ENCODE results near the gene PPIB.
A peak's percentile ranks its signal among the peaks of the same experiment; 100 is the strongest.

The PPIB gene

DNA sequence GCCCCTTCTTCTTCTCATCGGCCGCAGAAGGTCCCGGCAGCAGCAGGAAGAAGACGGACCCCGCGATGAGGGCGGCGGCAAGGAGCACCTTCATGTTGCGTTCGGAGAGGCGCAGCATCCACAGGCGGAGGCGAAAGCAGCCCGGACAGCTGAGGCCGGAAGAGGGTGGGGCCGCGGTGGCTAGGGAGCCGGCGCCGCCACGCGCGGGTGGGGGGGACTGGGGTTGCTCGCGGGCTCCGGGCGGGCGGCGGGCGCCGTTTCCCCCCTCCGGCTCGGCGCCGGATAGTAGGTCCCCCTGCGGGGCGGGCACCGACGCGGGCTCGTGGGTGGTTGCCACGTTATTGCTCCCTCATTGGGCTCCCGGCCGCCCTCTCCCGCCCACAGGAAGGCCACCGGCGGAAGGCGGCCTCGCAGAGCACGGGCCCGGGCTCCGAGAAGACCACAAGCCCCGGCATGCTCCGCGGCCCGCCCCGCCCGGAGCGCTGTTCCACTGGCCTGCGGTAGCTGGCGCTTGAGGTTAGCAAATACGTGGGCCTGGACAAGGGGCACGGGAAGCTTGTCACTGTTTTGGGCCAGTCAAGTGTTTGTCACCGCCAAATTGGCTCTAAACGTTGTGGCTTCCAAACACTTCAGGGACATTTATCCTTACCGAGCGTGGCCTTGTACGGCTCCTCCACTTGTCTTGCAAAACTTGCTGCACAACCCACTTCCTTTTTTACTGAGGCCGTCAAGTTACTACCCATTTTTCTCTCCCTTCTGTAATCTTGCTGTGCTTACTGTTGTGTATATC is at the start of gene PPIB:
Gene PPIB, minus strand, starts transcription at position 154 of the 790 bp plus-strand sequence. Its CDS starts 36 bp downstream, at position 118.
- DNase-seq = peak; percentile 98

GRCh38 chr15:64211696-64212095 is 48.9 kb upstream of the PPIB start:
- DNase-seq = no peak

GRCh38 chr15:64210371-64210770 is 47.5 kb upstream of the PPIB start:
- no peak for DNase-seq

DNA sequence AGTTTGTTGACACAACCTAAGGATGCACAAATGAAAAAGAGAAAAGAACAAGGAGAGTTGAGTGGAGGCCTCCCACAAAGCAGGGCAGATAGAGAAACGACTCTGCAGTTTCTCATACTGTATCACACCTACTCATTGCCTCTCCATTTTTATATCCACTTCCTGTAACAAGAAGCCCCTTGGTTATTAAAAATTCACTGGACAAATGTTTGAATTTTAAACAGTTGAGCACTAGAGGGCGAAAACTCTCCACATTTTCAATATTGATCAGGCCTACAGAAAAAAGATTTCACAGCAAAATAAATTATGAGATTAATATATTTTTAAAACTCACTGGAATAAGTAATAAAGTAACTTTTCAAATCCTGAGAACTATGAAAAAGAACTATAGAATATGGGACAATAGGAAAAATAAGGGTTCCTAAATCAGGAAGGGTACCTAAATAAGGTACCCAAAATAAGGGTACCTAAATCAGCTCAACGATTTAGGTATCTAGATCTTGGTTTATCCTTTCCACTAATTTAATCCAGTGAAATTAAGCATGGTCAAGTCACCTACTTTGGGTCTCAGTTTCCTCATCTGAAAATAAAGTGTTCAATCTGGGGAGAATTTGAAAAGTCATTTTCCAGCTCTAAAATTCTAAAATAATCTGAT is 47.0 kb upstream of the PPIB start:
- no peak for DNase-seq

DNA sequence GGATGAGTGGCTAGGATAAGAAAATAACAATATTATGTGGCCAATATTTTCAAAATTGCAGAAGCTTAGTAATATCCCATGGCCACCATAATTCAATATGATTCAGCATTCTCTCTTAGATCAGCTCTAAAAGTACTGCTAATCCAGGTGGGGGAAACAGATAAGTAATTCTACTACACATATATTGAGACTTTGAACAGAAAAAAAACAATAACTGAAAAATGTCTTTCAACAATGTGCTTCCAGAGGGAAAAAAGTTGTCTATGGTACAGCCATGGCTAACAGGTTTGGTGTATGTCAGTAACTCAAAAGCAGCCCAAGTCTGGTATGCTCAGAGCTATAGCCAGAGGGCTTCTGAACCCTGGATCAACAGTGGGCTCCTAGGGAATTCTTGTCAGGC is 42.4 kb upstream of the PPIB start:
- DNase-seq = no peak

DNA sequence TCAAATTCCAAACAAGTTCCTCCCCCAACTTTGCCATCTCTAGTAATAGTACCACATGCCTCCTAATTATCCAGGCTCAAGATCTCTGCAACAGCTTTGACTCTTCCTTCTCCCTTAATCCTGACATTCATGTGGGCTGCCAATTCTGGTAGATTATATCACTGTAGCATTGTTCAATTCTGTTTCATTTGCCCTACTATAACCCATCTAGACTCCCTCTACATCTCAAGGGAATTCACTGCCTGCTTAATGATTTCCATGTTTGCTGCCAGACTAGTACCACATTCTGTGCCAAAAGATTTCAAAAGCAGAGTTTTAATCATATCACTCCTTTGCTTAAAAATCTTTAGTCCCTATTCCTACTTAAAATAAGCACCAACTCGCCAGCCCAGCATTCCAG is 34.6 kb upstream of the PPIB start:
- DNase-seq = no peak

DNA sequence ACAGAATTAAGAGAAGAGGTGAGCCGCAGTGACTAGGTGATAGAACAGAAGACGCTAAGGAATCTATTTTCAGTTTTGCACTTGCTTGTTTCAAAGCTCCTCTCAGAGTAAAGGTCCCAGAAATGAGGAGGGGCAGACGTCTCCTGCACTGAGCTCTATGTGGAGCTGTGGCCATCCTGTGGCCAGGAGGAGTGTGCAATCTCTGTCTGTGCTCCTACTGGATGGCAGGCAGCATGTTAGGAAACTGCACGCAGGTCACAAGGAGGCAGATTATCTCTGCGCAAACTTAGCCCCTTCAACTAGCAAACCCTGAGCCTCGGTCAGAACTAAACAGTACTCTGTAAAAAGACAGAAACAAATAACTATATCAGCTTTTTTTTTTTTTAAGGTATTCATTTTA is 31.1 kb upstream of the PPIB start:
- no peak for DNase-seq

DNA sequence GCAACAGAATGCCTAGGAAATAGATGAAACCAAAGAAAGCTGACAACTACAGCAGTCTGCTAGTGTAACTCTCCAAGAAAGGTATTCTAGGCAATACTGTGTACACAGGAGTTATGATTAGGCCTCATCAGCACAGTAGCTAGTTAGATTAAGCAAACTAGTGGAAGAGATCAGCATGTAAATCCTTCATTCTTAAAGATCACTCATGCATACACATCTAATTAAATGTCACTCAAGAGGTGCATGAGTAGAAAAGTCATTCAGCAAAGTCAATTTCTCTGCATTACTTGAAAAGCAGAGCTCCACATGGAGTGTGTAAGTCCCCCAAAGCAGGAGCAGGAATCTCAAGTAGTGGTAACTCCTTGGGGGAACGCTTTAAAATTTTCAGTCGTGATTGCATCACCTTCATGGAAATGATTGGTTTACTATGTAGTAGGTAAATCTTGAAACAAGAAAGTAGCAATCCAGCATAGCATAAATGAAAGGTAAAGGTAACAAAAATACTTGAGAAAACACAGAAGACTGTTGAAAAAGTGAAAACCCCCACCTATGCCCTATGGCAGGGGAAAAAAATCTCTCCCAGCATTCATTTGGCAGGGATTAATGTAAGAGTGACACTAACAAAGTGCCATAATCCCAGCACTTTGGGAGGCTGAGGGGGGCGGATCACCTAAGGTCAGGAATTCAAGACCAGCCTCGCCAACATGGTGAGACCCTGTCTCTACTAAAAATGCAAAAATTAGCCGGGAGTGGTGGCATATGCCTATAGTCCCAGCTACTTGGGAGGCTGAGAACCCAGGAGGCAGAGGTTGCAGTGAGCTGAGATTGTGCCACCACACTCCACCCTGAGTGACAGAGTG is 29.4 kb upstream of the PPIB start:
- DNase-seq = no peak

- no peak for DNase-seq
Measured at GRCh38 chr15:64187396-64188191, 24.8 kb upstream of the PPIB start.

DNA sequence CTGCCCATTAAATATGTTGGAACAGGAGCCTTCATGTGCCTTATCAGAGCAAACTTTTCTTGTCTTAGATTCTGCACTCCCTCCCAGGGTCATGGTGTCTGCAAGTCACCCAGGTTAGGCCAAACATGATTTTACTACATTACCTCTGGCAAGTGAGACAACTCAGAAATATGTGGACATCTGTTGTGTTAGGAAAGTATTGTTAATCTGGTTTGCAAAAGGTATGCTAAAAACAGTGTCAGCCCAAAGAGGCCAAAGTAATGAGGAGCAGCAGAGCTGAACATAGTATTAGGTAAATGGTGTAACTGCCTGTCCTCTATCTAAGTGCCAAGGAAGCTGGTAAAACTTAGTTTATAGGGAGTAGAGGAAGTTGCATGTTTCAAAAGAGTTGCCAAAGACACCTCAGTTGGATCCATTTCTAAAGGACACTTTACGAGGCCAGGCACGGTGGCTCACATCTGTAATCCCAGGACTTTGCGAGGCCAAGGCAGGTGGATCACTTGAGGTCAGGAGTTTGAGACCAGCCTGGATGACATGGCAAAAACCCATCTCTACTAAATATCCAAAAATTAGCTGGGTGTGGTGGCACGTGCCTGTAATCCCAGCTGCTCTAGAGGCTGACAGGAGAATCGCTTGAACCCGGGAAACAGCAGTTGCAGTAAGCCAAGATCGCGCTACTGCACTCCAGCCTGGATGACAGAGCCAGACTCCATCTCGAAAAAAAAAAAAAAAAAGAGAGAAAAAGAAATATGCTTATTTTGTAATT is 22.5 kb upstream of the PPIB start:
- no peak for DNase-seq

DNA sequence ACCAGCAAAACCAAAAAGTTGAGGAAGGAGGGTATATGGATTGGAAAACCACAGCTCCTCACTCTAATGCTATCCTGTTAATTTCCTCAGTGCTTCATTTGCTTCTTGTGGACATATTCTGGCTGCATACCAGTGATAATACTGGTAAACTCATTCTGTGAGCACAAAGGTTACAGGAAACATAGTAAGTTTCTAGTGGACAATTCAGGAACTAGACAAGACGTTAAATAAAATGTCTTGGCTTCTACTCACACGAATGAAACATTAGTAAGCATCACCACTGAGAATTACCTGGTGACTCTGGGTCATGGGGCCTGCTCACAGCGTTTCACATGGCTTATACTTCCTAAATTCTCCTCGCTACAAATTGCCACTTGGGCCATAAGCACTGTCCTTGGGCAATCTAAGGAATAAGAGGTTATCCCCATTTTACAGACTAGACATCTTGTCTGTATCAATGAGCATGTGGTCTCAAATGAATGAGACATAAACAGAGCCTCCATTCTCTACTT is 20.1 kb upstream of the PPIB start:
- DNase-seq = no peak

DNA sequence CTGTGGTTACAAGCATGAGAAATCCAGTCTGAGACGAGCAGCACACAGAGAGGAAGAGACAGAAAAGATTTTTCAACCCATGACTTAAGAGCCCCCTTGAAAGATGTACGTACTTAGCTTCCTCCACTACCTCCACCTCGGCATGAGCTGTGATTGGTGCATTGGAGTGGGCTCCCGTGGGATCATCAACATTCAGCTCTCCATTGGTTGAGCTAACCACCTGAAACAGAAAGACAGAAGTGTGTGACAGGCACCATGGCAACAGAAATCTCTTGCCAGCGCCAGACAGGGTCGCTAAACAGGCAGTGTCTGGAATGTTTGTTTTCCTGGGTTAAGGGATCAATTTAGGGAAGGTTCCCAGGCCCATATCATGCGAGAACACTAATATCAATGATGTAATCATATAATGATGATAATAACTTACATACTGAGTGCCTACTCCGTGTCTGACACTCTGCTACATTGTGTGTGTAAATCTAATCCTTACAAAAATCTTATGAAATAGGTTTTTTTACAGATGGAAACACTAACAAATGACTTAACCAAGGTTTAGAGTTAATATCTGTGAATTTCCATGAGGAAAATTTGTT is 17.5 kb upstream of the PPIB start:
- DNase-seq = no peak

GRCh38 chr15:64166102-64166890 is 3.5 kb upstream of the PPIB start:
- no peak for DNase-seq

- DNase-seq = no peak
Measured at GRCh38 chr15:64164436-64164835, 1.6 kb upstream of the PPIB start.

DNA sequence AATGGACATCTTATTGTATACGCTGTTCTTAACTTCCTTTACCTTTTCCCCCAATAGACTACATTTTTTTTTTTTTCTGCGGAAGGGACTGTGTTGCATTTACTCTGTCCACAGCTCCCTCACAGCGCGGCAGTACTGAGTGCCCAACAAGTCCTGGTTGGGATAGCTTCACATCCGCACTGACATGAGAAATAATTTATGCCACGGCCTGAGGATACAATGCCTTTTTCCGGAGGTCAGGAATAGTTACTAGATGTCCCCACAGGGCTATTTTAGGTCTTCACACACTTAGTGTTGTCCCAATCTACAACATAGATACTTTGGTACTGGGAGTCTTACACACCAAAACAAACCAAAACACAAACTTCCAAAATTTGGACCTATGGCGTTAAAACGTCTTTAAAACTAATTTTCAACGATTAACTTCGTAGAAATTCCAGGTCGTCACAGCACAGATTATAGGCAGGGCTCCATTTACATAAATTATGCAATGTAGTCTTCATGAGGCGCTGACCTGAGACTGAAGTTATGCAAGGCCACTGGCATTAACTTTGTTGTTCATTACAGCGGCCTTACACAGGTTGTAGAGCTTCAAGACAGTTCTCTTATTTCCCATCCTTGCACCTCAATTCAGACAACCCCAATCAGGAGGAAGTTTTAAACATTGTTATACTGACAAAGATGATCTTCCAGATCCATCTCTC is 989 bp upstream of the PPIB start:
- no peak for DNase-seq

GRCh38 chr15:64162478-64162868 is 349 bp downstream of the PPIB start:
- no peak for DNase-seq

- DNase-seq = no peak
Measured at GRCh38 chr15:64161688-64162477, 939 bp downstream of the PPIB start.

DNA sequence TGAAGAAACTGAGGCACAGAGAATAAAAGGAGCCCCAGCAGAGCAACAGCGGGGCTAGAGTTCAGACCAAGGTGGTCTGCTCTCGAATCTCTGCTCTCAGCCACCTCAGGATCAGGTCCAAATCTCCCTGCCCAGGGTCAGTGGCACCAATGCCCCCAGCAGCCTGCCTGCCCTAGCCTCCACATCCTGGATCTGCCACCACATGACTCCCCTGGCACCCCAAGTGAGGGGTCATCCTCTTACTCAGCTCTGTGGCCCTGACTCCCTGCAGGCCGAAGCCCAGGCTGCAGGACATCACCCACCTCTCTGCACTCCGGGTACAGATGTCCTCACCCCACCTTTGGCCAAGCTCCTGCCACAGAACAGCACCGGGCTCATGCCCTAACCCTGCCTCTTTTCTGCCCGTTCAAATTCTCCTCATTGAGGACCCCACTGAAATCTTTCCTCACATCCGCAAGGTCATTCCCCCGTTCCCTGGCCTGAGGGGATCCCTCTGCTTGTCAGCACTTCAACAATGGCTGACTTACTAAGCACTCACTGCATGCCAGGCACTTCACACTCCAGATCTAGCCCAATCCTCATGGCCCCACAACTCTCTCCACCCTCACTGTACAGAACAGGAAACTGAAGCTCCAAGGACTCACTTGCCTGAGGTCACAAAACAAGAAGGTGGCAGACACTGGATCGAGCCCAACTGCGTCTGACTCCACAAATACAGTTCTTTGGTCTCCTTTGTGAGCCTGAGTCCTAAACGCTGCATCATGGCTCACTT is 4.3 kb downstream of the PPIB start:
- no peak for DNase-seq

Data from stimulated activated CD4-positive, alpha-beta T cell treated with anti-CD3 and anti-CD28 coated beads, Interleukin-1b, Interleukin-23, amount 100 ng/mL, for 48 hours (primary cell).